Testis (tissue), 3 donors: ENCODE data around the gene NCBP1. TPM values are rescaled to one million over a fixed set of nuclear protein-coding genes. Genes with fewer than 3 reads are reported as not detected.

Experiments
- DNase-seq: peaks from one replicate; pipeline ENCODE4 v3.0.0-alpha.2; 2019
- H3K27ac ChIP-seq, 2 donors: fragments of 200-600 bp; sonication (generic); one replicate each; pipeline ENCODE4 v1.5.1; 2019
- H3K27me3 ChIP-seq: fragments of 200-600 bp; sonication (generic); one replicate; pipeline ENCODE4 v1.5.1; 2019
- H3K36me3 ChIP-seq: fragments of 200-600 bp; sonication (generic); one replicate; pipeline ENCODE4 v1.5.1; 2017; ENCODE audit warnings: low read depth; ENCODE audit errors: missing control alignments
- H3K4me1 ChIP-seq: fragments of 200-600 bp; sonication (generic); one replicate; pipeline ENCODE4 v1.5.1; 2019
- H3K4me3 ChIP-seq, 2 donors: fragments of 200-600 bp; sonication (generic); one replicate each; pipeline ENCODE4 v1.5.1; 2017 to 2019
- H3K9me3 ChIP-seq: fragments of 200-600 bp; sonication (generic); one replicate; pipeline ENCODE4 v1.5.1; 2017
- CTCF ChIP-seq, 3 experiments: fragments of 450-650 bp in 2 of 3; fragments of 200-600 bp in 1 of 3; sonication (generic) in 1 of 3; IDR thresholded peaks; one replicate each; pipeline ENCODE4 v1.5.1; 2016 to 2019; ENCODE audit warnings: antibody characterized with exemption in 3 of 3, mild to moderate bottlenecking in 2 of 3, moderate library complexity in 1 of 3
- POLR2A ChIP-seq: fragments of 450-650 bp; IDR thresholded peaks from one replicate; pipeline ENCODE4 v1.6.1; 2017; ENCODE audit warnings: antibody characterized with exemption, mild to moderate bottlenecking, moderate library complexity
- WGBS, 2 donors: methylation state at CpG; one replicate each; pipeline ENCODE4 v1.1.5; 2018; 5-methylcytosine and 5-hydroxymethylcytosine counted together
- intact Hi-C: fragments of 100-400 bp; cut with DNase I; formaldehyde crosslinking; loops from one replicate; pipeline ENCODE4 v1.15.1; 2023; ENCODE audit warnings: low total_unique reads
- polyA plus RNA-seq: library from polyadenylated mRNA; stranded (reverse); fragments of 350-450 nt; fragmentation: Illumina TruSeq; extraction: RNeasy Lipid Tissue Mini Kit (QIAGEN cat#74804); gene quantifications from one replicate; pipeline ENCODE4 v1.2.3, GENCODE V29; 2014; ENCODE audit warnings: low read depth, low replicate concordance; ENCODE audit not compliant: insufficient read depth
- total RNA-seq, 2 donors: library from RNA; depleted of rRNA; stranded (reverse); fragments of >200 nt; gene quantifications; one replicate each; pipeline ENCODE4 v1.2.3, GENCODE V29; 2016

The NCBP1 gene
- total and polyA plus RNA-seq, 3 donors from 2014 or later: 36.6 to 41.7 (median 36.9) TPM

DNA sequence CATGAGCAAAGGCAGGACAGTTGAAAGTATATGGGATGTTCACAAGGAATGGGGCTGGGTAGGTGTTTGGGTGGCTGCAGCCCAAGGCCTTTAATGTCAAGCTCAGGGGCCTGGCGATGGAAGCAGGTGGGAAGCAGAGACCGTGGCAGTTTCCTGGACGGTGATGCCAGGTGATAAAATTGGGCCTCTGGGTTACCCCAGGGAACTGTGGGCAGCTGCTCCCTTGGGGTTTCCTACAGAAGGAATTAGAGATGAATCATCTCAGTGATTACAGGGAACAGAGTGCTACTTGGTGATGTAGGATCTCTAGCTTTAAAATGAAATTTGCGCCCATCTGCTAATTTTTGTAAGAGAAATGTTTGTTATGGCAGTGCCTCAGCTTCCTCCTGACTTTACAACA lies 39.7 kb upstream of the NCBP1 start:
- no peaks in the 10 kb centered on the region for H3K9me3 ChIP-seq
- H3K27me3 ChIP-seq: no peaks in the 10 kb centered on the region
- intact Hi-C loops: no loop called here
- no peaks in the 10 kb centered on the region for H3K36me3 ChIP-seq
- no peak overlapping the region for H3K27ac ChIP-seq
- H3K4me3 ChIP-seq: no peak overlapping the region
- no peak for DNase-seq
- TF ChIP-seq POLR2A (no peak), CTCF (IDR thresholded peaks at IDR 0.05) (no peak)
- H3K4me1 ChIP-seq: peaks cover 10% of the 10 kb centered on the region
- WGBS, 2 donors: 85 to 90% methylated on average over 4 of the region's 4 CpGs

DNA sequence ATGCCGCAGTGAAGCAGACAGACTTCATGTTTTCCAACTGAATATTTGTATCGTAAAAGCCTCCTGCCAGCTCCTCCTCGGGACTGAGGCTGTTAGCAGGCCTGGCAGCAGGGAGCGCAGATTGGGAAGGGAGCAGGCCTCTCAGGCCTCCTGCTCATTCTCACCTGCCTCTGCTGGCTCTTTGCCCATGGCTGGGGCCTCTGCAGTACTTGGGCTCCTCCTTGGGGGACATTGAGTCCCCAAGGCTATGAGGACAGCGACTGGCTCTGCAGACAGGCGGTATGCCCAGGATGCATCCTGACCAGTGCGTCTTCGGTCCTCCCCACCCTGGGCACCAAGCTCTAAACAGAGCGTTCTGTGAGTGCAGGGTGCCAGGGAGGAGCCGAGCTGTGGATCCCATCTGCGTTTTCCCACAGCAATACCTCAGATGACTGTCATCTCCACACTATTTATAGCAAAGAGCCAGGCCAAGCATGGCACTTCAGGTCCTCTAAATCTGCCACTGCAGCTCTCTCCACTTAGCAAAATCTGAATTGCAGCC lies 39.2 kb upstream of the NCBP1 start:
- WGBS, 2 donors: 87 to 93% methylated on average over 9 to 11 of the region's 11 CpGs

DNA sequence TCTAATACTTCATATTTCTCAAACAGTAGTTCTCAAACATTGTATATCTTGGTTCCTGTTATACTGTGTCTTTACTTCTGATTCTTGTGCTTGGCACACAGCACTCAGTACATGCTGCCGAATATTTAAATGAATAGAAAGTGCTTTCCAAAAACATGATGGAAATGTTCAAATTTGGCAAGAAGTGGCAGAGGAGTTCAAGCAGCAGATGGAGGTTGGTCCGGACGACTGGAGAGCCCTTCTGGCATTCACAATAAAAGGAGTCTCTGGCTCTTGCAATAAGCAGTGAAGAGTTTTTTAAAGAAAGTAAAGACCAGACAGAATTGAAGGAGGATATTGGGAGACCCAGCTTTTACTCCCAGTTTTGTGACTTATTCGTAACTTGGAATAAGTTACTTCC lies 36.7 kb upstream of the NCBP1 start:
- Histone ChIP-seq H3K4me1 (peaks cover 10% of the 10 kb centered on the region), H3K9me3 (no peaks in the 10 kb centered on the region), H3K36me3 (no peaks in the 10 kb centered on the region), H3K27ac (no peak overlapping the region), H3K27me3 (no peaks in the 10 kb centered on the region), H3K4me3 (no peak overlapping the region)
- intact Hi-C loops: loop anchor here (5.0 kb wide), 1 partner anchor 130 kb away; no protein-coding TSS in a partner anchor
- no peak for DNase-seq
- TF ChIP-seq POLR2A: no peak
- no peak for TF ChIP-seq CTCF (IDR thresholded peaks at IDR 0.05)
- WGBS, 2 donors: 60 to 61% methylated on average over 4 of the region's 4 CpGs

More for the DNA sequence above, 39.2 kb upstream of the NCBP1 start:
- no peaks in the 10 kb centered on the region for H3K9me3 ChIP-seq
- TF ChIP-seq POLR2A (no peak), CTCF (IDR thresholded peaks at IDR 0.05) (no peak)
- no peak for DNase-seq
- H3K4me3 ChIP-seq: no peak overlapping the region
- H3K36me3 ChIP-seq: no peaks in the 10 kb centered on the region
- no peaks in the 10 kb centered on the region for H3K27me3 ChIP-seq
- H3K27ac ChIP-seq: no peak overlapping the region
- intact Hi-C loops: no loop called here
- H3K4me1 ChIP-seq: peaks cover 10% of the 10 kb centered on the region

DNA sequence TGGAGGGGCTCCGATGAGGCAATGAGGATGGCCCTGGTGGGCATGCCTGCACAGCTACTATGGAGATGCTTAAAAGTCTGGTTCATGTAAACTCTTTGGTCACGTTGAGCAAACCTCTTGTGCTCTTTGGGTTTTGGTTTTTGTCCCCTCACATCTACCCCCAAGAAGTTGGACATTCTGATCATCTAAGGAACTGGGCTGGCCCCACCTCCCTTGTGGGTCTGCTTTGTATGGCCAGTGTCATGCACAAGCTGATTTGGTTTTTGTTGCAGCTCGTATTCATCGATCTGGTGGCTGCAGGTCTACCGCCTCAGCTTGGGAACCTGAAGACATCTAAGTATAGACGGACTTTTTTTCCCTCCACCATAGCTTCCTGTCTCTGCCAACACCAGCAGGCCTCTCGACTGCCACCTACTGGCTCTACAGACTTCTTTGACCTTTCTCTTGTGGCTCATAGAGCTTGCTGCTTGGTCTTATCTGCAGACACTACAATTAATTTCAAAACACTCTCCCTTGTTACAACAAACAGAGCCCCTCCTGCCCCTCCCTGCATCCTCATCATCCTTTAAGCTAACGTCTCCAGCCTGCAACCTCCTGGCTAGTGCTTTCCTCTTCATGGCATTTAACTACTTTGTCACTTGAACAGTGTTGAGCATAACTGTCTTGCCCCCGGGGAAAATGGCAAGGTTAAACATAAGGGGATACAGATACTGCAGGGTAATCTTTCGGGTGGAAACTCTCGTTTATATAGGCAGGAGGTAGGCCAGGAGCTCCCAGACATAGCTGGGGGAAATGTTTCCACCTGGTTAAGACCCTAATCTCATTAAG lies 34.9 kb upstream of the NCBP1 start:
- TF ChIP-seq CTCF (IDR thresholded peaks at IDR 0.05): peak; percentile 47 to 74 (median 57)
- no peak for TF ChIP-seq POLR2A
- intact Hi-C loops: loop anchor here (5.0 kb wide), 1 partner anchor 131 kb away; no protein-coding TSS in a partner anchor
- Histone ChIP-seq H3K4me3 (no peak overlapping the region), H3K36me3 (no peaks in the 10 kb centered on the region), H3K9me3 (no peaks in the 10 kb centered on the region), H3K27ac (no peak overlapping the region), H3K27me3 (no peaks in the 10 kb centered on the region), H3K4me1 (peaks cover 10% of the 10 kb centered on the region)
- DNase-seq: peak; percentile 89
- 42 to 44% methylated on average over 11 of the region's 11 CpGs for WGBS, 2 donors
